ENCODE measurements around the gene CDC73. TPM values are rescaled to one million over a fixed set of nuclear protein-coding genes. Genes with fewer than 3 reads are reported as not detected.

Gene CDC73
- total and polyA plus RNA-seq, 2 of the 13 experiments (the other 11 are each of a cell fraction or from before 2014, with no cell fraction given), result 20.2 to 26.3 TPM

DNA sequence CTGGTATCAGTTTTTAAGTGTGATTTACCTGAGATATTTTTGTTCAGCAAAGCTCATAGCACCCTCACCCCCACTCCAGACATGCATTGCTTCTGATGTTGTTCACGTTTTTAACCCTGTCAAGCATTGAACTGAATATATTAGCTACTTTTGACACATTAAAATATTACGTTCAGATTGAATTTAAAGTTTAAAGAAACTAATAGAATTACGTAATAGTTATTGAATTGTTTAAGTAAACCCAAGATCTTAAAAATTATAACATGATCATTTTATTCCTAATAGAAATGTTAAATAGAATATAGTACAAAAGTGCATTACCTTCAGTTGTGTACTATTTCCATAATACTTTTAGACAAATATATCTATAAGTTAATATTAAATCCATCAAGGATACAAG is 35.5 kb upstream of the CDC73 start:
- FAIRE-seq, result no peak
- intact Hi-C loops (cut with micrococcal nuclease; ENCODE audit: unreplicated experiment) (no loop called here), in situ Hi-C loops (cut with HindIII; ENCODE audit: extremely low pct_ligation_motif_present, low pct_unique_long_range_greater_than_20kb) (no loop called here)
- Histone ChIP-seq H4K20me1 (ENCODE audit: insufficient read depth, low read length) (no peaks in the 10 kb centered on the region), H2AFZ (ENCODE audit: low read length) (no peak overlapping the region), H3K4me3 (replicated peaks in 1 of 3; ENCODE audit: insufficient read depth in 1 of 3, low read depth in 2 of 3, low read length in 3 of 3) (no peak overlapping the region), H3K9me3 (ENCODE audit: low read length) (no peaks in the 10 kb centered on the region), H3K36me3 (replicated peaks in 1 of 2; ENCODE audit: control insufficient read depth in 1 of 2, insufficient read depth in 2 of 2, low read length in 2 of 2) (peaks cover 2 to 34% of the 10 kb centered on the region in 2 experiments; a peak in 3 of 5 replicates), H3K4me1 (ENCODE audit: insufficient read depth, low read length) (no peaks in the 10 kb centered on the region), H3K9ac (ENCODE audit: insufficient read depth, low read depth, low read length) (no peak overlapping the region), H3K27ac (ENCODE audit: extremely low read length, insufficient read depth, low read length) (no peak overlapping the region), H3K27me3 (ENCODE audit: control insufficient read depth in 1 of 2, insufficient read depth in 2 of 2, low read length in 2 of 2) (no peaks in the 10 kb centered on the region), H3K4me2 (ENCODE audit: low read depth, low read length) (no peak overlapping the region), H3K79me2 (ENCODE audit: insufficient read depth, low read length) (no peaks in the 10 kb centered on the region)
- no TSS peak for BruUV-seq (replicated peaks)
- 96% methylated on average over 3 of the region's 3 CpGs for WGBS (ENCODE audit: low lambda C conversion rate)
- ATAC-seq, result no peak
- TF ChIP-seq MED8 (CRISPR knock-in tag; IDR thresholded peaks at IDR 0.05; ENCODE audit: insufficient replicate concordance) (no peak), SKI (IDR thresholded peaks at IDR 0.05; ENCODE audit: partially characterized antibody) (no peak), ZNF513 (CRISPR knock-in tag; conservative IDR thresholded peaks at IDR 0.05) (no peak), ZNF256 (CRISPR knock-in tag; conservative IDR thresholded peaks at IDR 0.05) (no peak), ATF7 (IDR thresholded peaks at IDR 0.05) (no peak), ATF7 (CRISPR knock-in tag; IDR thresholded peaks at IDR 0.05) (no peak), MAFK (conservative IDR thresholded peaks at IDR 0.05 in 1 of 2, IDR thresholded peaks at IDR 0.05 in 1 of 2; ENCODE audit: low read length in 2 of 2) (no peak), REL (CRISPR knock-in tag; conservative IDR thresholded peaks at IDR 0.05) (no peak), ZNF556 (CRISPR knock-in tag; IDR thresholded peaks at IDR 0.05; ENCODE audit: borderline replicate concordance) (no peak), CEBPG (CRISPR knock-in tag; IDR thresholded peaks at IDR 0.05) (no peak), ZNF660 (CRISPR knock-in tag; IDR thresholded peaks at IDR 0.05; ENCODE audit: borderline replicate concordance, low read depth) (no peak), ZFAT (CRISPR knock-in tag; conservative IDR thresholded peaks at IDR 0.05) (no peak), SSRP1 (CRISPR knock-in tag; IDR thresholded peaks at IDR 0.05) (no peak), SRSF1 (optimal IDR thresholded peaks at IDR 0.05; ENCODE audit: low read depth, low read length) (no peak)
- TF ChIP-seq, protein P1, sequence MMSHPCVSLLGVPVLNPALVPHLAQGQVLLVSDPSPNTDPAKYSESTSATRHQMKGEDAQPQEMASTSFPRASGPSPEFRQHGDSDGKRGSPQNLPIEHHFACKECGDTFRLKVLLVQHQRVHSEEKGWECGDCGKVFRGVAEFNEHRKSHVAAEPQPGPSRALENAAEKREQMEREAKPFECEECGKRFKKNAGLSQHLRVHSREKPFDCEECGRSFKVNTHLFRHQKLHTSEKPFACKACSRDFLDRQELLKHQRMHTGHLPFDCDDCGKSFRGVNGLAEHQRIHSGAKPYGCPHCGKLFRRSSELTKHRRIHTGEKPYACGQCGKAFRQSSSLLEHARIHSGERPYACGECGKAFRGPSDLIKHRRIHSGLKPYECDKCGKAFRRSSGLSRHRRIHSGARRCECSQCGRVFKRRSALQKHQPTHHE (CRISPR knock-in tag; IDR thresholded peaks at IDR 0.05; ENCODE audit: borderline replicate concordance), result no peak
- TF ChIP-seq, protein P2, sequence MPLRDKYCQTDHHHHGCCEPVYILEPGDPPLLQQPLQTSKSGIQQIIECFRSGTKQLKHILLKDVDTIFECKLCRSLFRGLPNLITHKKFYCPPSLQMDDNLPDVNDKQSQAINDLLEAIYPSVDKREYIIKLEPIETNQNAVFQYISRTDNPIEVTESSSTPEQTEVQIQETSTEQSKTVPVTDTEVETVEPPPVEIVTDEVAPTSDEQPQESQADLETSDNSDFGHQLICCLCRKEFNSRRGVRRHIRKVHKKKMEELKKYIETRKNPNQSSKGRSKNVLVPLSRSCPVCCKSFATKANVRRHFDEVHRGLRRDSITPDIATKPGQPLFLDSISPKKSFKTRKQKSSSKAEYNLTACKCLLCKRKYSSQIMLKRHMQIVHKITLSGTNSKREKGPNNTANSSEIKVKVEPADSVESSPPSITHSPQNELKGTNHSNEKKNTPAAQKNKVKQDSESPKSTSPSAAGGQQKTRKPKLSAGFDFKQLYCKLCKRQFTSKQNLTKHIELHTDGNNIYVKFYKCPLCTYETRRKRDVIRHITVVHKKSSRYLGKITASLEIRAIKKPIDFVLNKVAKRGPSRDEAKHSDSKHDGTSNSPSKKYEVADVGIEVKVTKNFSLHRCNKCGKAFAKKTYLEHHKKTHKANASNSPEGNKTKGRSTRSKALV (CRISPR knock-in tag; IDR thresholded peaks at IDR 0.05), result no peak
- TF ChIP-seq, protein P3, sequence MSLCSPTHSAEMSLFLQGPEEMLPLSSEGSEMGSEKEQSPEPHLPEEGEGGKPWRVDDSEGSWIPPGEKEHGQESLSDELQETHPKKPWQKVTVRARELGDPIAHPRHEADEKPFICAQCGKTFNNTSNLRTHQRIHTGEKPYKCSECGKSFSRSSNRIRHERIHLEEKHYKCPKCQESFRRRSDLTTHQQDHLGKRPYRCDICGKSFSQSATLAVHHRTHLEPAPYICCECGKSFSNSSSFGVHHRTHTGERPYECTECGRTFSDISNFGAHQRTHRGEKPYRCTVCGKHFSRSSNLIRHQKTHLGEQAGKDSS (CRISPR knock-in tag; IDR thresholded peaks at IDR 0.05; ENCODE audit: borderline replicate concordance, low read depth), result no peak
- ChIA-PET CTCF (ENCODE audit: low intra/inter-chr PET ratio, low total read pairs) (no interaction called here), POLR2A (interaction anchor here (2.1 kb wide), 1 partner anchor 27 kb away, joined by 7 read pairs; the partner anchor contains the start of genes RO60 and UCHL5)
- DNase-seq (ENCODE audit: low spot score), result no peak

Measured in HepG2 (cell line).